ENCODE data around the gene BACH2. TPM values are rescaled to one million over a fixed set of nuclear protein-coding genes. Genes with fewer than 3 reads are reported as not detected.

BACH2 gene
- total and polyA plus RNA-seq, 2 of the 4 experiments (the other 2 are of a cell fraction) = 1.3 to 1.4 TPM

DNA sequence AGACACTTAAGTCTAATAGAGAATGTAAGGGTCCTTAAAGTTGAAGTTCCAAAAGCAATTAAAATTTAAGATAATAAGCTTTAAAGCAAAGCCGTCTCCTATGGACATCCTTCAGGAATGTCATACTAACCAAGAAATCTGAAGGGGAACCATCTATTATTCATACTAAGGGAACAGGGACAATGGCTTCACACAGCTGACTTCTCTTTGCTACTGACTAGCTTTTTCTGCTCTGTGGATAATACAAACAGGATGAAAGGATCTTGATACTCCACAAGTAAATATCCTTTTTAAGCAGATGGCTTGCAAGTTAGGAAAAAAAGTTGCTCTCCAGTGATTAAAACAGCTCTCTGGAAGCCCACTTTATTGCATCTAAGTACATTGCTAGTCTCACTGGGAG is 178.6 kb downstream of the BACH2 start:
- Histone ChIP-seq H3K18ac (ENCODE audit: low read depth, low read length) (no peak overlapping the region), H4K5ac (ENCODE audit: low read depth, low read length) (no peak overlapping the region), H2AFZ (replicated peaks; ENCODE audit: low read length, poor library complexity) (no peak overlapping the region), H3K4ac (ENCODE audit: low read depth, low read length) (no peak overlapping the region), H4K91ac (ENCODE audit: insufficient read depth, low read depth, low read length) (no peak overlapping the region), H3K27me3 (ENCODE audit: control insufficient read depth, insufficient read depth, low read length) (no peaks in the 10 kb centered on the region), H2BK15ac (ENCODE audit: low read depth, low read length) (no peak overlapping the region), H2AK9ac (replicated peaks; ENCODE audit: low read depth, low read length, poor library complexity) (no peak overlapping the region), H3K9me3 (ENCODE audit: control insufficient read depth, insufficient read depth, low read length) (peaks cover 3% of the 10 kb centered on the region; the same call in 1 of the 2 replicates), H3K9me1 (ENCODE audit: insufficient read depth, low read length) (no peaks in the 10 kb centered on the region), H3K9ac (ENCODE audit: low read depth, low read length) (no peak overlapping the region), H2BK120ac (ENCODE audit: low read depth, low read length) (no peak overlapping the region), H3K4me3 (ENCODE audit: insufficient read depth, low read depth, low read length) (no peak overlapping the region), H3K4me2 (ENCODE audit: low read depth, low read length) (no peak overlapping the region), H2AK5ac (ENCODE audit: low read depth, low read length) (no peak overlapping the region), H3K56ac (ENCODE audit: extremely low read depth, insufficient read depth, low read length) (no peak overlapping the region), H3K36me3 (ENCODE audit: control insufficient read depth, insufficient read depth, low read length) (no peaks in the 10 kb centered on the region), H3K14ac (replicated peaks; ENCODE audit: low read depth, low read length) (no peak overlapping the region), H3K79me1 (ENCODE audit: low read depth in 1 of 2, low read length in 2 of 2) (no peaks in the 10 kb centered on the region), H3K23ac (ENCODE audit: low read depth, low read length) (no peak overlapping the region), H3K27ac (ENCODE audit: insufficient read depth, low read length) (no peak overlapping the region), H4K8ac (ENCODE audit: low read depth in 2 of 2, low read length in 2 of 2) (no peak overlapping the region), H2BK20ac (ENCODE audit: low read depth, low read length) (no peak overlapping the region), H2BK5ac (ENCODE audit: low read depth, low read length, poor library complexity, severe bottlenecking) (no peak overlapping the region), H4K20me1 (ENCODE audit: insufficient read depth, low read length) (no peaks in the 10 kb centered on the region), H3K4me1 (ENCODE audit: control insufficient read depth, insufficient read depth, low read length) (no peaks in the 10 kb centered on the region; the same call in 1 of the 2 replicates)
- ATAC-seq (ENCODE audit: low read depth) (no peak), DNase-seq (no peak)
- no CpG with 5 or more reads among the region's 1 CpG for WGBS, 2 experiments (ENCODE audit: extremely low coverage in 2 of 2, insufficient read length in 1 of 2)
- dilution Hi-C loops (cut with HindIII; ENCODE audit: low sequenced_read_pairs, unreplicated experiment) = no loop called here
- CTCF ChIA-PET = no interaction called here
- BruUV-seq (replicated peaks) = no TSS peak
- POLR2A ChIA-PET (ENCODE audit: unreplicated experiment) = no interaction called here
- no peak for TF ChIP-seq BHLHE40 (IDR thresholded peaks at IDR 0.05; ENCODE audit: low read depth, low read length)
- no peak for TF ChIP-seq CHD1 (IDR thresholded peaks at IDR 0.05; ENCODE audit: low read depth, low read length)
- no peak for TF ChIP-seq RFX5 (IDR thresholded peaks at IDR 0.05; ENCODE audit: low read depth, low read length)
- no peak for TF ChIP-seq RCOR1 (IDR thresholded peaks at IDR 0.05; ENCODE audit: insufficient replicate concordance, low read length)
- TF ChIP-seq, protein P1, sequence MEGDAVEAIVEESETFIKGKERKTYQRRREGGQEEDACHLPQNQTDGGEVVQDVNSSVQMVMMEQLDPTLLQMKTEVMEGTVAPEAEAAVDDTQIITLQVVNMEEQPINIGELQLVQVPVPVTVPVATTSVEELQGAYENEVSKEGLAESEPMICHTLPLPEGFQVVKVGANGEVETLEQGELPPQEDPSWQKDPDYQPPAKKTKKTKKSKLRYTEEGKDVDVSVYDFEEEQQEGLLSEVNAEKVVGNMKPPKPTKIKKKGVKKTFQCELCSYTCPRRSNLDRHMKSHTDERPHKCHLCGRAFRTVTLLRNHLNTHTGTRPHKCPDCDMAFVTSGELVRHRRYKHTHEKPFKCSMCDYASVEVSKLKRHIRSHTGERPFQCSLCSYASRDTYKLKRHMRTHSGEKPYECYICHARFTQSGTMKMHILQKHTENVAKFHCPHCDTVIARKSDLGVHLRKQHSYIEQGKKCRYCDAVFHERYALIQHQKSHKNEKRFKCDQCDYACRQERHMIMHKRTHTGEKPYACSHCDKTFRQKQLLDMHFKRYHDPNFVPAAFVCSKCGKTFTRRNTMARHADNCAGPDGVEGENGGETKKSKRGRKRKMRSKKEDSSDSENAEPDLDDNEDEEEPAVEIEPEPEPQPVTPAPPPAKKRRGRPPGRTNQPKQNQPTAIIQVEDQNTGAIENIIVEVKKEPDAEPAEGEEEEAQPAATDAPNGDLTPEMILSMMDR (conservative IDR thresholded peaks at IDR 0.05; ENCODE audit: low read depth, low read length) = no peak
- no peak for TF ChIP-seq CEBPB (IDR thresholded peaks at IDR 0.05; ENCODE audit: low read depth, low read length)
- TF ChIP-seq FOS (IDR thresholded peaks at IDR 0.05; ENCODE audit: low read depth, low read length) = no peak
- no peak for TF ChIP-seq MXI1 (IDR thresholded peaks at IDR 0.05; ENCODE audit: borderline replicate concordance, low read depth, low read length)
- TF ChIP-seq MAZ (IDR thresholded peaks at IDR 0.05; ENCODE audit: borderline replicate concordance, low read depth, low read length) = no peak
- no peak for TF ChIP-seq POLR2A (IDR thresholded peaks at IDR 0.05; ENCODE audit: low read depth, low read length)
- no peak for TF ChIP-seq SMC3 (IDR thresholded peaks at IDR 0.05; ENCODE audit: low read depth, low read length)
- no peak for TF ChIP-seq RAD21 (IDR thresholded peaks at IDR 0.05; ENCODE audit: low read length)
- TF ChIP-seq, protein P2, sequence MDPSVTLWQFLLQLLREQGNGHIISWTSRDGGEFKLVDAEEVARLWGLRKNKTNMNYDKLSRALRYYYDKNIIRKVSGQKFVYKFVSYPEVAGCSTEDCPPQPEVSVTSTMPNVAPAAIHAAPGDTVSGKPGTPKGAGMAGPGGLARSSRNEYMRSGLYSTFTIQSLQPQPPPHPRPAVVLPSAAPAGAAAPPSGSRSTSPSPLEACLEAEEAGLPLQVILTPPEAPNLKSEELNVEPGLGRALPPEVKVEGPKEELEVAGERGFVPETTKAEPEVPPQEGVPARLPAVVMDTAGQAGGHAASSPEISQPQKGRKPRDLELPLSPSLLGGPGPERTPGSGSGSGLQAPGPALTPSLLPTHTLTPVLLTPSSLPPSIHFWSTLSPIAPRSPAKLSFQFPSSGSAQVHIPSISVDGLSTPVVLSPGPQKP (IDR thresholded peaks at IDR 0.05; ENCODE audit: borderline replicate concordance, low read depth, low read length) = no peak
- in situ Hi-C loops (cut with MboI; ENCODE audit: low sequenced_read_pairs) = no loop called here
- intact Hi-C loops (cut with micrococcal nuclease) = loop anchor here (1.0 kb wide), 1 partner anchor 11 kb away; no protein-coding TSS in a partner anchor
